GM18909 (cell line): ENCODE measurements around the gene SAT2.
A peak's percentile ranks its signal among the peaks of the same experiment; 100 is the strongest.
"Not testable (repeated sequence)": the region's sequence is repeated elsewhere in the genome, so short reads cannot be mapped to it uniquely, and the experiment has no call there.

ENCODE experiments used
- ATAC-seq: cut with Tn5 transposase; IDR thresholded peaks from one replicate; pipeline ENCODE4 v1.9.1; 2021; ENCODE audit warnings: mild to moderate bottlenecking; ENCODE audit not compliant: unreplicated experiment, poor library complexity

Gene SAT2

GRCh38 chr17:7636163-7636562 lies 8.5 kb upstream of the SAT2 start:
- ATAC-seq, result no peak

DNA sequence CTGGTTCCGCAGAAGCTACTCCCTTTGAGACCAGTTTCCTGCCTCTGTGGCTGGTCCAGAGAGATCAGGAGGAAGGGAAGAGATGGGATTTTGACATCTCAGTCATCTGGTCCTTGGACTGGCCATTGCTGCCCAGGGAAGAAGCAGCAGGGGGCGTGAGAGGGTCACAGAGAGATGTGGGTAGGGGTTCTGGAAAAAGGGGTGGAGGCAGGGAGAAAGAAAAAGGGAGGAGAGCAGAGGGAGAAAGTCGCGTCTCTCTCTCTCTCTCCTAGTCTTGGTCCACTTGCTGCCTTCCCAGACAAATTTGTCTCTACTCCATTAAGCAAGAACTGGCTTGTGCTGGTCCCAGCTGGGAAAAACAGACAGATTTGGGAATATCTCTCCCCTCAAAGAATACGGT lies 6.8 kb upstream of the SAT2 start:
- no peak for ATAC-seq

- no peak for ATAC-seq
These were observed 5.5 kb upstream of the SAT2 start for GRCh38 chr17:7633093-7633492.

DNA sequence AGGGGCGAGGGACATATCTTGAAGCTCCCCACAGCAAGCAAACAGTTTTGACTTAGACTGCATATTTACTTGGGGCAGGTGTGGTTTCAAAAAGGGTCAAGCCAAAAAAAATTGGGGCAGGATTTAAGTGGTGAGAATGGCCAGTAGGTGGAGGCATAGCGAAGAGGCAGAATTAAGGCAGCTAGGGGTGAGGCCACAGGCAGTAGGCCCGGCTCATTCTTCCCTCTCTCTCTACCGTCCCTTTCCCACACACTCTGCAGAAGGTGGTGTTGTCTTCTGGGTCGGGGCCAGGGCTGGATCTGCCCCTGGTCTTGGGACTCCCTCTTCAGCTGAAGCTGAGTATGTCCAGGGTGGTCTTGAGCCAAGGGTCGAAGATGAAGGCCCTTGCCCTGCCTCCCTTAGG lies 4.9 kb upstream of the SAT2 start:
- no peak for ATAC-seq

DNA sequence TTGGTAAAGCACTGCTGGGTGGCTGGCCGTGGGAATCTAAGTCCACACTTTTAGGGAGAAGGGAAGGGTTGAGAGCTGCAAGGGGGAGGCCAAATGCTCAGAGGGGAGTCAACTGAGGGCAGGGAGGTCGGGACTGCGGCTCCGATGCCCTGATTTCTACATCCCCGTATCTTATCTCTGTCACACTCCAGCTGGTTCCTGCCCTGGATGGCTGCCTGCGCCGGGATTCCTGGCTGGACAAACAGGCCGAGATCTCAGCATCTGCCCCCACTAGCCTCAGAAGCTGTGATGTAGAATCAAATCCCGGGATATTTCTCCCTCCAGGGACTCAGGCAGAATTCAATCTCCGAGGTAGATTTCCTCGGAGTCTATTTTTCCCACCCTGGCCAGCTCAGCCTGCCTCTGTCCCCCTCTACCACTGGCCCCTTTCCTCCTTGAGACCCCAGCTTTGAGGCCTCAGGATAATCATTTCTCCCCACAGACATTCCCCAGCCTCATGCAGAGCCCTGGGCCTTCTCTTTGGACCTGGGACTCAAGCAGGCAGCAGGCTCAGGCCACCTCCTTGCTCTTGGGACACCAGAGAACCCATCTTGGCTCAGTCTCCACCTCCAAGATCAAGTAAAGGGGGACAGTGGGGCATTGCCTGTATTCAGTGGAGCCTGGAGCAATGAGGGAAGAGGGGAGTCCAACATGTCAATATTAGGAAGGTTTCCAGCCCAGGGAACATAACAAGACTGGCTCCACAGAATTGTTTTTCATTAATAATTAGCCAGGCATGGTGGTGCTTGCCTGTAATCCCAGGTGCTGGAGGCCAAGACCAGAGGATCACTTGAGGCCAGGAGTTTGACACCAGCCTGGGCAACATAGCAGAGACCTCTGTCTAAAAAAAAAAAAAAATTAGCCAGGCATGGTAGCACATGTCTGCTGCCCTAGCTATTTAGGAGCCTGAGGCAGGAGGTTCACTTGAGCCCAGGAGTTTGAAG lies 4.1 kb upstream of the SAT2 start:
- ATAC-seq, result no peak

GRCh38 chr17:7629939-7630571 lies 2.4 kb upstream of the SAT2 start, which contains the start of gene SHBG:
SHBG (plus strand) TSS chr17:7630135; CDS start chr17:7630173, 38 bp downstream.
- no peak for ATAC-seq

DNA sequence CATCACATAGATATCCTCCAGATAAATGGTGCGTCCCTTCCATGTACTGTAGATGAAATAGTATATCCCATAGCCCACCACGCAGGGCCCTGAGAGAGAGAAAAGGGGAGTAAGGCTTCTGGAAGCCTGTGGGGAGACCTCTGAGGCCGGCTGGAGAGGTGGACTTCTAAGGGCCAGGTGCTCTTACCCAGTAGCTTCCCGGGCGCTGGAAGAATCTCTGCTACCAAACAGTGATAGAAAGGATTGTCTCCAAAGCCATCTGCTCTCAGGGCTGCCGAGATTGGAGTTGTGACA lies 718 bp downstream of the SAT2 start:
- ATAC-seq, result peak; percentile 4

- no peak for ATAC-seq
These were observed 1.3 kb downstream of the SAT2 start for GRCh38 chr17:7626307-7626706.

- not testable (repeated sequence) for ATAC-seq
These were observed 1.9 kb downstream of the SAT2 start for GRCh38 chr17:7625749-7626148.

- no peak for ATAC-seq
These were observed 4.0 kb downstream of the SAT2 start for GRCh38 chr17:7623661-7624060.

- no peak for ATAC-seq
These were observed 6.8 kb downstream of the SAT2 start for GRCh38 chr17:7620835-7621234.

GRCh38 chr17:7618608-7619007 lies 9.0 kb downstream of the SAT2 start:
- ATAC-seq, result no peak

GRCh38 chr17:7615265-7615747 lies 12.3 kb downstream of the SAT2 start:
- no peak for ATAC-seq

DNA sequence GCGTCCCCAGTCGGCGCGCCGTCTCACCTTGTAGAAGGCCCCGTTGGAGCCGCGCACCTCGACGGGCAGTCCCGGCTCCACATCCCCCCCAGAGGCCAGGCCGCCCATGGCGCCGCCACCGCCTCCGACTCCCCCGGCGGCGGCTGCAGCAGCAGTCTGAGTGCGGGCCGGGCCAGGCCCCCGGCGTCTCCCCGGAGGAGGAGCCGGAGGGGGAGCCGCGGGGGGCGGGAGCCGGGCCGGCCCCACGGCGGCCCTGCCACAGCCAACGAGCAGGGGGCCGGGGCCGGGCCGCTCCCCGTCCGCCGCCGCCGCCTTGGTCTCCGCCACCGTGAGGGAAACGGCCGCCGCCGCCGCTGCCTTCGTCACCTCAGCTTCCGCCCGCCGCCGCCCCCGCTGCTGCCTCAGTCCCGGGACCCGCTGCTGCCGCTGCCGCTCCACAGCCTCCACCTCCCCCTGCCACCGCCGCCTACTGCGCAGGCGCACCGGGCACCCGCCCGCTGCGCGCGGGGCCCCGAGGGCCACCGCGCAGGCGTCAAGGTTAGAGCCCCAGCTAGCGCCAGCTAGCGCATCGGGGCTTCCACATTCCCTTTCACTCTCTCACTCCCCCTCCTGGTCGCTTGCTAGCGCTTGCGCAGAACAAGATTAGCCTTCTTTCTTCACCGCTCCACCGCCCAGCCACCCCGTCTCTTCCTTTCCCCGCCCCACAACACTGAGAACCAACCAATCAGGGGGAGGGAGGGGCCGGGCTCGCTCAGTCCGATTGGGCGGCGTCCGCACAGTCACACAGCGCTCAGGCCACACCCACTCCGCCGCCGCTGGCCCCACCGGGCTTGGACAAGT lies 13.0 kb downstream of the SAT2 start, which contains the start of gene FXR2:
Gene FXR2 (minus strand): TSS at position 473 of the 840 bp plus-strand sequence. CDS start 365 bp downstream, at position 108.
- ATAC-seq, result peak; percentile 89

GRCh38 chr17:7613769-7614424 lies 13.7 kb downstream of the SAT2 start:
- ATAC-seq, result no peak

DNA sequence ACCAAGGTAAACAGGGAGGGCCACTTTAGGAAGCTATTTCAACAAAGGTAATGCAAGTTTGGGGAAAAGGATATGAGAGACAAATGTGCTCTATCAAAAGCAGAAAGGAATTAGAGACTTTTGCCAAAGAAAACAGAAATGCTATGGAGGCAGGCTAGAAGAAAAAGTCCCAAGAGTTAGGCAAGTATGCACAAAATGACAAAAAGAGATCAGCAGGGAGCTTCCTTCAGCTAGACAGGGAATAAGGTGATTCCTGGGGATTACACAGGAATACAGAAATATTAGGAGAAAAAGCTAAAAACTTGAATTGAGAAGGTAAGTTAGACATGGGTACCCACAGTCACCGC lies 15.4 kb downstream of the SAT2 start:
- ATAC-seq, result no peak

DNA sequence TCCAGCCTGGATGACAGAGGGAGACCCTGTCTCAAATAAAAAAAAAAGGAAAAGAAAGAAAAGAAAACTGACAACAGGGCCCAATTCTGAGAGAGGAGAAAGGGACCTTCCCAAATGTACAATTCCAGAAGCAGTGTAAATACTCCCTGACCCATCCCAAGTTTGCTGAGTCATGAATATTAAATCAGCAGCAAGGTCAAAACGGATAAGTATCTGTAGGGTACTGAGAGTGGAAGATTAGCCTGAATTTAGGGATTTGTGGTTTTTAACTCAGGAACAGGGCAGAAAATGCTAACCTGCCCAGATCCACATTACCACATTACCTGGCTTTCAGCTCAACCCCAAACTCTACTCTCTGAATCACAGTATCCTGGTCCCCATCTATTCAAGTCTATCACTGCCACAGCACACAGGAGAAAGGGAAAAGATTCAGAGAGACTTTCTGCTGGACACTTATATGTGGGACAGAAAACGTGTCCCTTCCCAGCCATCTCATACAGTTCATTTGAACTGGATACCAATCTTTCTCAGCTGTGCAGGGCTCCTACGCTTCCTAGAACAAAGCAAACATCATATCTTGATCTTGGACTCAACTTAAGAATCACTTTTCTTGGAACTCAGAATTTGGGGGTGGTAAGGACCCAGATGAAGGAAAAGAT lies 15.9 kb downstream of the SAT2 start:
- ATAC-seq, result no peak

GRCh38 chr17:7610641-7611040 lies 17.0 kb downstream of the SAT2 start:
- ATAC-seq, result no peak

- ATAC-seq, result no peak
These were observed 21.3 kb downstream of the SAT2 start for GRCh38 chr17:7606280-7606679.

- ATAC-seq, result not testable (repeated sequence)
These were observed 30.1 kb downstream of the SAT2 start for GRCh38 chr17:7597561-7597960.
